Transverse colon (tissue), 4 donors: ENCODE results near the gene EIF4B. TPM values are rescaled to one million over a fixed set of nuclear protein-coding genes. Genes with fewer than 3 reads are reported as not detected.

ENCODE experiments used
- DNase-seq: peaks from one replicate; pipeline ENCODE4 v3.0.0-alpha.2; 2019
- H3K27ac ChIP-seq, 4 donors: fragments of 200-600 bp; sonication (generic); 2 replicates each; pipeline ENCODE4 v1.5.1; 2016 to 2018; ENCODE audit warnings: inconsistent platforms in 4 of 4
- H3K27me3 ChIP-seq: fragments of 200-600 bp; sonication (generic); 2 replicates; pipeline ENCODE4 v1.5.1; 2017; ENCODE audit warnings: inconsistent platforms
- H3K36me3 ChIP-seq, 4 donors: fragments of 200-600 bp; sonication (generic); 2 replicates each; pipeline ENCODE4 v1.5.1; 2017 to 2019; ENCODE audit warnings: inconsistent platforms in 4 of 4
- H3K4me1 ChIP-seq, 4 donors: fragments of 200-600 bp; sonication (generic); 2 replicates each; pipeline ENCODE4 v1.5.1; 2017 to 2020; ENCODE audit warnings: inconsistent platforms in 4 of 4
- H3K4me3 ChIP-seq, 4 donors: fragments of 200-600 bp; sonication (generic); 1 replicate in 1 of 4; 2 replicates in 3 of 4; pipeline versions ENCODE4 v1.5.1 to v1.6.1; 2017 to 2019; ENCODE audit warnings: inconsistent platforms in 4 of 4
- H3K9me3 ChIP-seq, 2 donors: fragments of 200-600 bp; sonication (generic); 2 replicates each; pipeline ENCODE4 v1.5.1; 2017 to 2019; ENCODE audit warnings: inconsistent platforms in 2 of 2
- EP300 ChIP-seq: sonication (generic); formaldehyde crosslinking; IDR thresholded peaks from one replicate; pipeline ENCODE4 v1.6.1; 2017; ENCODE audit warnings: antibody characterized with exemption, low read depth
- POLR2A ChIP-seq: fragments of 450-650 bp; IDR thresholded peaks from one replicate; pipeline ENCODE4 v1.6.1; 2016; ENCODE audit warnings: antibody characterized with exemption, mild to moderate bottlenecking, moderate library complexity
- POLR2AphosphoS5 ChIP-seq, 3 donors: sonication (generic); formaldehyde crosslinking; IDR thresholded peaks; one replicate each; pipeline ENCODE4 v1.6.1; 2016; ENCODE audit warnings: antibody characterized with exemption in 3 of 3
- WGBS, 2 donors: methylation state at CpG; one replicate each; pipeline ENCODE4 v1.1.5; 2018; ENCODE audit warnings: low coverage in 1 of 2; 5-methylcytosine and 5-hydroxymethylcytosine counted together
- in situ Hi-C, 4 donors: fragments of 200-750 bp; cut with MboI; loops; one replicate each; pipeline versions ENCODE4 v1.15.0 to v1.15.1; 2017; ENCODE audit warnings: low sequenced_read_pairs in 3 of 4, low pct_ligation_motif_present in 1 of 4, low pct_unique_long_range_greater_than_20kb in 1 of 4
- intact Hi-C: fragments of 100-400 bp; cut with DNase I; formaldehyde crosslinking; loops from one replicate; pipeline ENCODE4 v1.15.1; 2023; ENCODE audit warnings: low total_unique reads
- total RNA-seq, 4 donors: library from RNA; depleted of rRNA; stranded (reverse); fragments of >200 nt; gene quantifications; one replicate each; pipeline ENCODE4 v1.1.0, GENCODE V29; 2016
- TF ChIP-seq, protein P1 (sequence below), 5 experiments: fragments of 200-600 bp in 3 of 5; fragments of 450-650 bp in 2 of 5; sonication (generic) in 3 of 5; IDR thresholded peaks; 1 replicate in 2 of 5; 2 replicates in 3 of 5; pipeline ENCODE4 v1.5.1; 2016 to 2017; ENCODE audit warnings: antibody characterized with exemption in 5 of 5, inconsistent platforms in 3 of 5, mild to moderate bottlenecking in 2 of 5, moderate library complexity in 1 of 5

Gene EIF4B
- total RNA-seq, 4 donors from 2014 or later: 175 to 383 (median 261) TPM

DNA sequence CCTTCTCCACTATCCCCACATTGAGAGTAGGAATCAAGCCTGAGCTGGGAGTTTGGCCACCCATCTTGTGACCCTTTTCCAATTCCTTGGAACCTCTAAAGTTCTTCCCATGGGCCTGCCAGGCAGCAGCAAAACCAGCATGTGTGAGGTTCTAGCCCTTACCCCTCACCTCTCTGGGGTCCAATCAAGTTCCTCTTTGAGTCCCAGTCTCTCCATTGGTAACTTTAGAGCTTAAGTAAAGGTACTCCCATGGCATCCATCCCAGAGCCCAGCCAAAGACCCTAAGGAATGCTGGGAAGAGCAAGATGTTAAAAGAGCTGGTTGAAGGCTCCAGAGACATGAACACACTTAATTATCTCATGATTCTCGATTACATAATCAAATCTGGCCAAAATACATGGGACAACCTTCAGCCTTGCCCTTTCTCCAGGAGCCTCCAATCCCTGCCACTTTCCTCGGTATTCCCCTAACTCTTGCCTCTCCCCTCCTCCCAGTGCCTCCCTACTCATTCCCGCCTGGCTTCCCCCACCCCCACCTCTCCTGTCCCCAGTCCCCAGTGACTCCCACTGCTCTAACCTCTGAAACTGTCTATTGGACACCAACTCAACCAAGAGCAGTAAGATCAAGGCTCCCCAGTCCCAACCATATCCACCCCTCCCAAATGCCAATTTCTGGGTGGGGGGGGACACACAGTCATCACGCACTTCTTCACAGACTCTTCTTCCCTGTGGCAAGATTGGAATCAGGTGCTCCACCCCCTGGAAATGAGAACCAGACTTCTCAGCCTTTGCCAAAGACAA lies 38.8 kb downstream of the EIF4B start:
- 65 to 68% methylated on average over 3 to 4 of the region's 4 CpGs for WGBS, 2 donors
- peaks cover 0 to 3% (median 0%) of the 10 kb centered on the region in 4 donors for H3K36me3 ChIP-seq
- no peaks in the 10 kb centered on the region for H3K9me3 ChIP-seq
- H3K4me1 ChIP-seq: peaks cover 27 to 59% (median 50%) of the 10 kb centered on the region in 4 donors
- H3K27ac ChIP-seq: peak overlapping the region; percentile 96 to 99 (median 98)
- H3K27me3 ChIP-seq: no peaks in the 10 kb centered on the region
- intact Hi-C loops: no loop called here
- no peak for DNase-seq
- in situ Hi-C loops: no loop called here
- TF ChIP-seq EP300 (no peak), POLR2A (no peak), POLR2AphosphoS5 (IDR thresholded peaks at IDR 0.05) (no peak)
- TF ChIP-seq, protein P1, sequence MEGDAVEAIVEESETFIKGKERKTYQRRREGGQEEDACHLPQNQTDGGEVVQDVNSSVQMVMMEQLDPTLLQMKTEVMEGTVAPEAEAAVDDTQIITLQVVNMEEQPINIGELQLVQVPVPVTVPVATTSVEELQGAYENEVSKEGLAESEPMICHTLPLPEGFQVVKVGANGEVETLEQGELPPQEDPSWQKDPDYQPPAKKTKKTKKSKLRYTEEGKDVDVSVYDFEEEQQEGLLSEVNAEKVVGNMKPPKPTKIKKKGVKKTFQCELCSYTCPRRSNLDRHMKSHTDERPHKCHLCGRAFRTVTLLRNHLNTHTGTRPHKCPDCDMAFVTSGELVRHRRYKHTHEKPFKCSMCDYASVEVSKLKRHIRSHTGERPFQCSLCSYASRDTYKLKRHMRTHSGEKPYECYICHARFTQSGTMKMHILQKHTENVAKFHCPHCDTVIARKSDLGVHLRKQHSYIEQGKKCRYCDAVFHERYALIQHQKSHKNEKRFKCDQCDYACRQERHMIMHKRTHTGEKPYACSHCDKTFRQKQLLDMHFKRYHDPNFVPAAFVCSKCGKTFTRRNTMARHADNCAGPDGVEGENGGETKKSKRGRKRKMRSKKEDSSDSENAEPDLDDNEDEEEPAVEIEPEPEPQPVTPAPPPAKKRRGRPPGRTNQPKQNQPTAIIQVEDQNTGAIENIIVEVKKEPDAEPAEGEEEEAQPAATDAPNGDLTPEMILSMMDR (IDR thresholded peaks at IDR 0.05): no peak
- no peak overlapping the region for H3K4me3 ChIP-seq

GRCh38 chr12:53045696-53046045 lies 39.4 kb downstream of the EIF4B start:
- Histone ChIP-seq H3K9me3 (no peaks in the 10 kb centered on the region), H3K4me3 (peak overlapping the region in 3 of 4 donors; percentile 47 to 77 (median 58)), H3K4me1 (peaks cover 27 to 65% (median 54%) of the 10 kb centered on the region in 4 donors), H3K36me3 (no peaks in the 10 kb centered on the region), H3K27me3 (no peaks in the 10 kb centered on the region), H3K27ac (peak overlapping the region; percentile 96 to 99 (median 98))
- no peak for DNase-seq
- in situ Hi-C loops (no loop called here), intact Hi-C loops (no loop called here)
- 46% methylated on average over 5 of the region's 5 CpGs; no CpG with 5 or more reads in 1 of the 2 donors for WGBS, 2 donors
- TF ChIP-seq EP300: no peak
- peak in 2 of 3 donors; percentile 41 to 66 for TF ChIP-seq POLR2AphosphoS5 (IDR thresholded peaks at IDR 0.05)

GRCh38 chr12:53046655-53047220 lies 40.5 kb downstream of the EIF4B start:
- Histone ChIP-seq H3K4me1 (peaks cover 29 to 74% (median 65%) of the 10 kb centered on the region in 4 donors), H3K9me3 (no peaks in the 10 kb centered on the region), H3K4me3 (peak overlapping the region; percentile 47 to 86 (median 68)), H3K36me3 (no peaks in the 10 kb centered on the region), H3K27ac (peak overlapping the region; percentile 96 to 99 (median 98)), H3K27me3 (no peaks in the 10 kb centered on the region)
- intact Hi-C loops: no loop called here
- WGBS, 2 donors: 0 to 1% methylated on average over 3 to 29 of the region's 44 CpGs
- peak; percentile 83 for DNase-seq
- TF ChIP-seq POLR2A: peak; percentile 96
- peak; percentile 96 to 99 (median 97) for TF ChIP-seq POLR2AphosphoS5 (IDR thresholded peaks at IDR 0.05)
- no peak for TF ChIP-seq EP300
- TF ChIP-seq, protein P1 (IDR thresholded peaks at IDR 0.05): no peak
- in situ Hi-C loops: no loop called here

GRCh38 chr12:53047221-53048032 lies 41.2 kb downstream of the EIF4B start:
- intact Hi-C loops: no loop called here
- 3% methylated on average over 55 of the region's 94 CpGs; no CpG with 5 or more reads in 1 of the 2 donors for WGBS, 2 donors
- in situ Hi-C loops: no loop called here

More at GRCh38 chr12:53047221-53048032, 41.2 kb downstream of the EIF4B start:
- peak; percentile 83 for DNase-seq
- no peaks in the 10 kb centered on the region for H3K9me3 ChIP-seq
- no peaks in the 10 kb centered on the region for H3K27me3 ChIP-seq
- peaks cover 36 to 81% (median 72%) of the 10 kb centered on the region in 4 donors for H3K4me1 ChIP-seq
- TF ChIP-seq EP300 (no peak), POLR2AphosphoS5 (IDR thresholded peaks at IDR 0.05) (peak in 2 of 3 donors; percentile 56 to 58), POLR2A (peak; percentile 31)
- TF ChIP-seq, protein P1 (IDR thresholded peaks at IDR 0.05): no peak
- H3K27ac ChIP-seq: peak overlapping the region; percentile 94 to 99 (median 98)
- H3K36me3 ChIP-seq: no peaks in the 10 kb centered on the region
- peak overlapping the region; percentile 24 to 58 (median 52) for H3K4me3 ChIP-seq
